SKM-1 (cell line): ENCODE results near the gene STOML1.
A peak's percentile ranks its signal among the peaks of the same experiment; 100 is the strongest.

ENCODE experiments used
- DNase-seq: peaks from one replicate; lab custom pipeline; 2025; ENCODE audit not compliant: unreplicated experiment; lab: John Stamatoyannopoulos, UW

Gene STOML1

GRCh38 chr15:74019734-74020133 lies 27.6 kb upstream of the STOML1 start:
- no peak for DNase-seq

- DNase-seq, result no peak
Measured at GRCh38 chr15:74013374-74013894, 21.3 kb upstream of the STOML1 start.

- no peak for DNase-seq
Measured at GRCh38 chr15:74011610-74012009, 19.5 kb upstream of the STOML1 start.

GRCh38 chr15:74010929-74011540 lies 18.9 kb upstream of the STOML1 start:
- no peak for DNase-seq

GRCh38 chr15:74008901-74009300 lies 16.8 kb upstream of the STOML1 start:
- no peak for DNase-seq

- DNase-seq, result no peak
Measured at GRCh38 chr15:74007820-74008371, 15.8 kb upstream of the STOML1 start.

- DNase-seq, result no peak
Measured at GRCh38 chr15:74006774-74007639, 14.9 kb upstream of the STOML1 start.

GRCh38 chr15:73997986-73998385 lies 5.9 kb upstream of the STOML1 start:
- no peak for DNase-seq

GRCh38 chr15:73996939-73997338 lies 4.8 kb upstream of the STOML1 start:
- peak; percentile 8 for DNase-seq

GRCh38 chr15:73996267-73996666 lies 4.2 kb upstream of the STOML1 start:
- no peak for DNase-seq

- no peak for DNase-seq
Measured at GRCh38 chr15:73994912-73995622, 3.0 kb upstream of the STOML1 start.

GRCh38 chr15:73994413-73994883 lies 2.4 kb upstream of the STOML1 start, which contains the start of gene PML:
Gene PML (plus strand): TSS chr15:73994716. CDS start chr15:73994813, 97 bp downstream.
- DNase-seq, result peak; percentile 96

- DNase-seq, result no peak
Measured at GRCh38 chr15:73993211-73993994, 1.3 kb upstream of the STOML1 start.

- no peak for DNase-seq
Measured at GRCh38 chr15:73992594-73992898, 451 bp upstream of the STOML1 start.

- DNase-seq, result no peak
Measured at GRCh38 chr15:73991260-73991659, 835 bp downstream of the STOML1 start.

GRCh38 chr15:73990250-73991005 lies 1.7 kb downstream of the STOML1 start:
- no peak for DNase-seq

GRCh38 chr15:73989001-73989798 lies 2.9 kb downstream of the STOML1 start:
- no peak for DNase-seq

- DNase-seq, result no peak
Measured at GRCh38 chr15:73988445-73988969, 3.6 kb downstream of the STOML1 start.
